Measurements from ENCODE around the gene PDLIM4.
A peak's percentile ranks its signal among the peaks of the same experiment; 100 is the strongest.

The PDLIM4 gene

GRCh38 chr5:132225165-132226032, 32.1 kb upstream of the PDLIM4 start:
- no peak overlapping the region for H3K4me3 ChIP-seq (ENCODE audit: low read depth, low read length)
- peak; percentile 17 for DNase-seq (ENCODE audit: low read depth)

GRCh38 chr5:132226516-132227234, 30.8 kb upstream of the PDLIM4 start:
- H3K4me3 ChIP-seq (ENCODE audit: low read depth, low read length): no peak overlapping the region
- no peak for TF ChIP-seq CTCF (IDR thresholded peaks at IDR 0.05; ENCODE audit: low read depth, low read length)
- TF ChIP-seq POLR2A (IDR thresholded peaks at IDR 0.05; ENCODE audit: extremely low read depth, insufficient read length): no peak
- no peak for TF ChIP-seq MYC (IDR thresholded peaks at IDR 0.05; ENCODE audit: low read depth, low read length)
- no peak for TF ChIP-seq MAX (IDR thresholded peaks at IDR 0.05; ENCODE audit: low read depth, low read length)
- DNase-seq (ENCODE audit: low read depth): no peak

More at GRCh38 chr5:132225165-132226032, 32.1 kb upstream of the PDLIM4 start:
- TF ChIP-seq MAX (IDR thresholded peaks at IDR 0.05; ENCODE audit: low read depth, low read length) (no peak), POLR2A (IDR thresholded peaks at IDR 0.05; ENCODE audit: extremely low read depth, insufficient read length) (no peak), MYC (IDR thresholded peaks at IDR 0.05; ENCODE audit: low read depth, low read length) (no peak), CTCF (IDR thresholded peaks at IDR 0.05; ENCODE audit: low read depth, low read length) (no peak)

- H3K4me3 ChIP-seq (ENCODE audit: low read depth, low read length): no peak overlapping the region
- TF ChIP-seq POLR2A (IDR thresholded peaks at IDR 0.05; ENCODE audit: extremely low read depth, insufficient read length) (no peak), MYC (IDR thresholded peaks at IDR 0.05; ENCODE audit: low read depth, low read length) (no peak), CTCF (IDR thresholded peaks at IDR 0.05; ENCODE audit: low read depth, low read length) (no peak), MAX (IDR thresholded peaks at IDR 0.05; ENCODE audit: low read depth, low read length) (no peak)
- DNase-seq (ENCODE audit: low read depth): no peak
Observed at GRCh38 chr5:132227235-132227484, 30.3 kb upstream of the PDLIM4 start.

GRCh38 chr5:132227485-132228240, 29.8 kb upstream of the PDLIM4 start, which contains the start of gene P4HA2:
Gene P4HA2 (minus strand): TSS chr5:132227853. CDS start chr5:132218626, 9,227 bp downstream.
- H3K4me3 ChIP-seq (ENCODE audit: low read depth, low read length): no peak within 1 kb of the TSS
- TF ChIP-seq MYC (IDR thresholded peaks at IDR 0.05; ENCODE audit: low read depth, low read length): no peak
- TF ChIP-seq CTCF (IDR thresholded peaks at IDR 0.05; ENCODE audit: low read depth, low read length): no peak
- TF ChIP-seq POLR2A (IDR thresholded peaks at IDR 0.05; ENCODE audit: extremely low read depth, insufficient read length): no peak
- no peak for TF ChIP-seq MAX (IDR thresholded peaks at IDR 0.05; ENCODE audit: low read depth, low read length)
- peak; percentile 25 for DNase-seq (ENCODE audit: low read depth)

- no peak overlapping the region for H3K4me3 ChIP-seq (ENCODE audit: low read depth, low read length)
- no peak for TF ChIP-seq POLR2A (IDR thresholded peaks at IDR 0.05; ENCODE audit: extremely low read depth, insufficient read length)
- TF ChIP-seq CTCF (IDR thresholded peaks at IDR 0.05; ENCODE audit: low read depth, low read length): no peak
- no peak for TF ChIP-seq MYC (IDR thresholded peaks at IDR 0.05; ENCODE audit: low read depth, low read length)
- TF ChIP-seq MAX (IDR thresholded peaks at IDR 0.05; ENCODE audit: low read depth, low read length): no peak
Observed at GRCh38 chr5:132228241-132229035, 29.1 kb upstream of the PDLIM4 start.

More at GRCh38 chr5:132228241-132229035, 29.1 kb upstream of the PDLIM4 start:
- DNase-seq (ENCODE audit: low read depth): no peak
